Panc1 (cell line): ENCODE measurements around the gene KAT6B. TPM values are rescaled to one million over a fixed set of nuclear protein-coding genes. Genes with fewer than 3 reads are reported as not detected.
"Not testable (repeated sequence)": the region's sequence is repeated elsewhere in the genome, so short reads cannot be mapped to it uniquely, and the experiment has no call there.

Experiments
- ATAC-seq: fragments of 200-7000 bp; cut with Tn5 transposase; 2 replicates; pipeline ENCODE4 v1.9.1; 2020; ENCODE audit warnings: mild to moderate bottlenecking, moderate library complexity
- BruUV-seq: library from RNA; stranded (reverse); fragments of 400-500 nt; replicated peaks from 2 replicates; lab custom pipeline; 2021; lab: Mats Ljungman, UMichigan
- CTCF ChIA-PET: fragments of 300-600 bp; sonication (Branson Sonifier 250); formaldehyde crosslinking; loops from one replicate; lab custom pipeline; 2022; ENCODE audit warnings: antibody characterized with exemption; lab: Charles Lee
- POLR2A ChIA-PET: fragments of 300-600 bp; sonication (Branson Sonifier 250); formaldehyde crosslinking; loops from one replicate; lab custom pipeline; 2022; ENCODE audit warnings: antibody characterized with exemption; lab: Charles Lee
- DNase-seq: peaks from one replicate; pipeline ENCODE4 v3.0.0-alpha.2; 2010; ENCODE audit warnings: low read depth, low spot score
- H3K27ac ChIP-seq: 2 replicates; pipeline ENCODE4 v1.5.1; 2011; ENCODE audit warnings: mild to moderate bottlenecking, low read length, inconsistent platforms
- H3K27me3 ChIP-seq: fragments of 200-500 bp; sonication (Bioruptor generic); 2 replicates; pipeline ENCODE4 v1.6.0; 2014; ENCODE audit warnings: low read length, inconsistent platforms; ENCODE audit not compliant: control insufficient read depth, insufficient read depth
- H3K36me3 ChIP-seq: fragments of 200-500 bp; sonication (Bioruptor generic); 2 replicates; pipeline ENCODE4 v1.5.1; 2014; ENCODE audit warnings: inconsistent platforms, mild to moderate bottlenecking, low read length, moderate library complexity; ENCODE audit not compliant: control insufficient read depth, insufficient read depth
- H3K4me1 ChIP-seq: 2 replicates; pipeline ENCODE4 v1.5.1; 2011; ENCODE audit warnings: inconsistent platforms, mild to moderate bottlenecking, low read length, moderate library complexity; ENCODE audit not compliant: control insufficient read depth, insufficient read depth
- H3K4me3 ChIP-seq, 2 experiments: 2 replicates each; pipeline ENCODE4 v1.5.1; 2011 to 2012; ENCODE audit warnings: low read depth in 2 of 2, low read length in 2 of 2, mild to moderate bottlenecking in 2 of 2, inconsistent platforms in 1 of 2, moderate library complexity in 1 of 2
- H3K9me3 ChIP-seq: fragments of 200-500 bp; sonication (Bioruptor generic); 2 replicates; pipeline ENCODE4 v1.5.1; 2014; ENCODE audit warnings: low read depth, mild to moderate bottlenecking, inconsistent platforms, low read length, moderate library complexity; ENCODE audit not compliant: control insufficient read depth, insufficient read depth
- CTCF ChIP-seq: fragments of 450-650 bp; IDR thresholded peaks from 2 replicates; pipeline ENCODE4 v1.5.1; 2017; ENCODE audit warnings: mild to moderate bottlenecking
- POLR2AphosphoS5 ChIP-seq: IDR thresholded peaks from 2 replicates; pipeline ENCODE4 v1.6.1; 2012; ENCODE audit warnings: mild to moderate bottlenecking, low read depth, low read length, moderate library complexity
- REST ChIP-seq, 2 experiments: IDR thresholded peaks; 2 replicates each; pipeline ENCODE4 v1.6.1; 2011 to 2012; ENCODE audit warnings: low read depth in 2 of 2, control low read depth in 1 of 2, low read length in 1 of 2, mild to moderate bottlenecking in 1 of 2, moderate library complexity in 1 of 2; ENCODE audit not compliant: insufficient read depth in 1 of 2
- SIN3A ChIP-seq: IDR thresholded peaks from 2 replicates; pipeline ENCODE4 v1.6.1; 2012; ENCODE audit warnings: low read depth, mild to moderate bottlenecking, low read length, moderate library complexity, borderline replicate concordance; ENCODE audit not compliant: insufficient read depth
- TCF7L2 ChIP-seq: IDR thresholded peaks from 2 replicates; pipeline ENCODE4 v1.6.1; 2011; ENCODE audit warnings: mild to moderate bottlenecking, low read depth, low read length, inconsistent platforms
- in situ Hi-C: cut with HindIII; loops from 2 replicates; pipeline ENCODE4 v1.10.0; 2016; ENCODE audit warnings: low sequenced_read_pairs, low pct_unique_long_range_greater_than_20kb
- intact Hi-C: fragments of 100-400 bp; cut with micrococcal nuclease; formaldehyde crosslinking; loops from one replicate; pipeline ENCODE4 v1.10.0; 2022; ENCODE audit not compliant: unreplicated experiment
- total RNA-seq: library from RNA; stranded (reverse); gene quantifications from one replicate; pipeline ENCODE4 v1.2.1, GENCODE V29; 2021; ENCODE audit not compliant: unreplicated experiment

Gene KAT6B
- total RNA-seq, 1 experiment from 2014 or later = 31.1 TPM

DNA sequence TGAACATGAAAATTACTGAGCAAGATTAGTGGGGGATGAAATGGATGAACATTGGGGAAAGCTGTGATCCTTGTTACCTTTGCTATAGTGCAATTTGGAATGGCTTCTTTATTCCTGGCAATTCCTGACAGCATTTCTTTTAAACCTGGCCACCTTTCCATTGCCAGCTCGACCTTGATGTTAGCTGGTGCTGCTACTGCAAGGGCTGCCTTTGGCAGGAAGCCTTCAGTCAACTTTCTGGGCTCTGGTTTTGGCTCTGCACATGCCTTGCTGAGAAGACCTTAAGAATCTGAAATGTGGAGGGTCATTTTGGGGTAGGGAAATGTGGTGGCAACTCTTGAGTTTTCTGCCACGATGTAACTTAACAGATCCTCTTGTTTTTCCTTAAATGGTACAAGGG lies 64.7 kb downstream of the KAT6B start:
- H3K36me3 ChIP-seq = no peaks in the 10 kb centered on the region
- no peaks in the 10 kb centered on the region for H3K4me1 ChIP-seq
- H3K27me3 ChIP-seq = no peaks in the 10 kb centered on the region
- H3K9me3 ChIP-seq = no peaks in the 10 kb centered on the region
- H3K27ac ChIP-seq = no peak overlapping the region
- intact Hi-C loops = no loop called here
- no peak overlapping the region for H3K4me3 ChIP-seq
- CTCF ChIA-PET = no interaction called here
- no TSS peak for BruUV-seq
- ATAC-seq (no peak), DNase-seq (no peak)
- POLR2A ChIA-PET = no interaction called here
- in situ Hi-C loops = no loop called here
- TF ChIP-seq SIN3A = no peak
- TF ChIP-seq TCF7L2 = no peak
- no peak for TF ChIP-seq CTCF
- TF ChIP-seq REST (IDR thresholded peaks at IDR 0.05; ENCODE audit: insufficient read depth in 1 of 2, low read depth in 2 of 2, low read length in 1 of 2) = no peak
- no peak for TF ChIP-seq POLR2AphosphoS5

GRCh38 chr10:74892839-74893238 lies 66.4 kb downstream of the KAT6B start:
- TF ChIP-seq REST (IDR thresholded peaks at IDR 0.05; ENCODE audit: insufficient read depth in 1 of 2, low read depth in 2 of 2, low read length in 1 of 2) (no peak), CTCF (no peak), SIN3A (no peak), POLR2AphosphoS5 (no peak), TCF7L2 (no peak)
- intact Hi-C loops = no loop called here
- no peaks in the 10 kb centered on the region for H3K36me3 ChIP-seq
- H3K4me1 ChIP-seq = peaks cover 6% of the 10 kb centered on the region; the same call in 1 of the 2 replicates
- ATAC-seq (no peak), DNase-seq (no peak)
- BruUV-seq = no TSS peak
- no peaks in the 10 kb centered on the region for H3K27me3 ChIP-seq
- H3K9me3 ChIP-seq = no peaks in the 10 kb centered on the region
- ChIA-PET CTCF (interaction anchor here (1.4 kb wide), 1 partner anchor 21 kb away, joined by 3 read pairs; no protein-coding TSS in a partner anchor), POLR2A (interaction anchor here (0.7 kb wide), 1 partner anchor 53 kb away, joined by 4 read pairs; no protein-coding TSS in a partner anchor)
- no peak overlapping the region for H3K4me3 ChIP-seq
- H3K27ac ChIP-seq = no peak overlapping the region
- in situ Hi-C loops = no loop called here

GRCh38 chr10:74893329-74893728 lies 66.9 kb downstream of the KAT6B start:
- BruUV-seq = not testable (repeated sequence)
- CTCF ChIA-PET = interaction anchor here (1.4 kb wide), 1 partner anchor 20 kb away, joined by 3 read pairs; no protein-coding TSS in a partner anchor

More at GRCh38 chr10:74893329-74893728, 66.9 kb downstream of the KAT6B start:
- H3K27ac ChIP-seq, DNase-seq, H3K4me3 ChIP-seq, ATAC-seq, in situ Hi-C loops, H3K27me3 ChIP-seq, H3K36me3 ChIP-seq, intact Hi-C loops, H3K9me3 ChIP-seq: not testable (repeated sequence)
- POLR2A ChIA-PET = interaction anchor here (0.7 kb wide), 1 partner anchor 52 kb away, joined by 4 read pairs; no protein-coding TSS in a partner anchor
- peaks cover 11% of the 10 kb centered on the region for H3K4me1 ChIP-seq
